ENCODE measurements around the gene SPNS2. TPM values are rescaled to one million over a fixed set of nuclear protein-coding genes. Genes with fewer than 3 reads are reported as not detected.
A peak's percentile ranks its signal among the peaks of the same experiment; 100 is the strongest.

SPNS2 gene
- total RNA-seq, 1 experiment from 2014 or later: 1.6 TPM

DNA sequence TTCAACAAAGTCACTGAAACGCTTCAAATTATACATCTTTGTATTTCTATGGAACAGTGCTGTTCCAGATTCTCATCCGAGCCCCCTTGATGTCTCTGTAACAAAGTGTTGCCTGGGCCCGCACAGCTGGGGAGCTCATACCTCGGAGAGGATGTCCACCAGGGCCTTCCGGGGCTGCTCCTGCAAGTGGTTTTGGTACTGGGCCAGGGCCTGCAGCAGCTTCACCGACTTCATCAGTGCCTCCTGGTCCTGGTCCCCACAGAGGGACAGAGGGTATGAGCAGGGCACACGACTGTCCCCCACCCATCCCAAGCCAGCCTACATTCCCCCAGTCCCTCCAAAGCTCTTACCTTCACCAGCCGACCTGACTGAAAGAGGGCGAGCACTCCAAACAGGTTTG lies 55.0 kb downstream of the SPNS2 start:
- intact Hi-C loops (cut with micrococcal nuclease): no loop called here
- POLR2A ChIA-PET: no interaction called here
- RAD21 ChIA-PET (ENCODE audit: low non-redundant PET in 1 of 2, low total read pairs in 2 of 2, uncharacterized antibody in 2 of 2, unreplicated experiment in 2 of 2): no interaction called here
- Histone ChIP-seq H3K9me3 (ENCODE audit: control insufficient read depth in 1 of 2, insufficient read depth in 1 of 2, low read depth in 1 of 2, low read length in 2 of 2) (no peaks in the 10 kb centered on the region), H3K27me3 (ENCODE audit: insufficient read depth, low read length) (no peaks in the 10 kb centered on the region), H3K4me1 (ENCODE audit: control insufficient read depth in 1 of 2, insufficient read depth in 2 of 2, low read length in 2 of 2) (peaks cover 6 to 23% of the 10 kb centered on the region in 2 experiments; a peak in 3 of 4 replicates), H3K9ac (ENCODE audit: low read length) (peak overlapping the region; percentile 96), H3K9me2 (ENCODE audit: insufficient read depth) (no peaks in the 10 kb centered on the region), H3K79me2 (ENCODE audit: insufficient read depth, low read length) (peaks cover 70% of the 10 kb centered on the region), H2AFZ (ENCODE audit: low read depth, low read length, poor library complexity, severe bottlenecking) (no peak overlapping the region), H3K4me2 (ENCODE audit: low read length) (peak overlapping the region; percentile 92), H3K27ac (ENCODE audit: low read depth, low read length) (peak overlapping the region; percentile 71), H3K4me3 (replicated peaks in 1 of 2; ENCODE audit: low read depth in 1 of 2, low read length in 2 of 2) (peak overlapping the region; percentile 99 to 100), H3K36me3 (ENCODE audit: control insufficient read depth in 1 of 2, insufficient read depth in 2 of 2, low read length in 2 of 2) (peaks cover 27 to 58% of the 10 kb centered on the region in 2 experiments), H4K20me1 (ENCODE audit: insufficient read depth) (peaks cover 3% of the 10 kb centered on the region; the same call in 1 of the 2 replicates)
- no peak for ATAC-seq
- DNase-seq (ENCODE audit: low read depth, low spot score): no peak
- no TSS peak for BruUV-seq (replicated peaks)
- CTCF ChIA-PET: no interaction called here
- TF ChIP-seq SIN3A (IDR thresholded peaks at IDR 0.05; ENCODE audit: low read depth) (no peak), TCF7L2 (IDR thresholded peaks at IDR 0.05; ENCODE audit: borderline replicate concordance, extremely low read depth, insufficient read depth, insufficient read length) (no peak), EZH2 (IDR thresholded peaks at IDR 0.05) (no peak), ZBTB33 (IDR thresholded peaks at IDR 0.05; ENCODE audit: extremely low read depth, insufficient replicate concordance, low read length) (no peak), RAD21 (IDR thresholded peaks at IDR 0.05; ENCODE audit: low read depth) (no peak), ZNF274 (IDR thresholded peaks at IDR 0.05; ENCODE audit: low read depth, low read length) (no peak), POLR2AphosphoS5 (IDR thresholded peaks at IDR 0.05; ENCODE audit: low read depth, low read length) (no peak), ATF3 (IDR thresholded peaks at IDR 0.05) (no peak), CTCF (IDR thresholded peaks at IDR 0.05 in 2 of 3, conservative IDR thresholded peaks at IDR 0.05 in 1 of 3; ENCODE audit: borderline replicate concordance in 1 of 3, insufficient read depth in 1 of 3, low read depth in 2 of 3, low read length in 2 of 3) (no peak), REST (IDR thresholded peaks at IDR 0.05; ENCODE audit: low read depth) (no peak), CBX3 (IDR thresholded peaks at IDR 0.05; ENCODE audit: low read depth) (no peak), FOSL1 (IDR thresholded peaks at IDR 0.05; ENCODE audit: low read depth) (no peak), ELF1 (IDR thresholded peaks at IDR 0.05; ENCODE audit: borderline replicate concordance, low read depth) (no peak), ZFX (IDR thresholded peaks at IDR 0.05) (no peak), POLR2A (IDR thresholded peaks at IDR 0.05; ENCODE audit: borderline replicate concordance, extremely low read depth, insufficient read depth, insufficient read length) (no peak), SRF (IDR thresholded peaks at IDR 0.05; ENCODE audit: low read depth) (no peak), JUND (IDR thresholded peaks at IDR 0.05) (no peak)

Data from HCT116 (cell line).